ENCODE data around the gene NR3C2.

DNA sequence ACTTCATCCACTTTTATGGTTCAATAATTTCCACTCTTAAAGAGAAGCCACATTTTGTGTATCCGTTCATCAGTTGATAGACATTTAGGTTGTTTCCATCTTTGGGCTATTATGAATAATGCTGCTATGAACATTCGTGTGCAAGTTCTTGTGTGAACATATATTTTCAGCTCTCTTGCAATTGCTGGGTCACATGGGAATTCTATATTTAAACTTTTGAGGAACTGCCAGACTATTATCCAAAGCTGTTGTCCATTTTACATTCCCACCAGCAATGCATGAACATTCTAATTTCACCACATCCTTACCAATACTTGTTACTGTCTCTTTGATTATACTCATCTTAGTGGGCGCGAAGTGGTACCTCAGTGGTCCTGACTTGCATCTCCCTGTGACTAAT is 61.9 kb downstream of the NR3C2 start:
- TF ChIP-seq, protein P1, sequence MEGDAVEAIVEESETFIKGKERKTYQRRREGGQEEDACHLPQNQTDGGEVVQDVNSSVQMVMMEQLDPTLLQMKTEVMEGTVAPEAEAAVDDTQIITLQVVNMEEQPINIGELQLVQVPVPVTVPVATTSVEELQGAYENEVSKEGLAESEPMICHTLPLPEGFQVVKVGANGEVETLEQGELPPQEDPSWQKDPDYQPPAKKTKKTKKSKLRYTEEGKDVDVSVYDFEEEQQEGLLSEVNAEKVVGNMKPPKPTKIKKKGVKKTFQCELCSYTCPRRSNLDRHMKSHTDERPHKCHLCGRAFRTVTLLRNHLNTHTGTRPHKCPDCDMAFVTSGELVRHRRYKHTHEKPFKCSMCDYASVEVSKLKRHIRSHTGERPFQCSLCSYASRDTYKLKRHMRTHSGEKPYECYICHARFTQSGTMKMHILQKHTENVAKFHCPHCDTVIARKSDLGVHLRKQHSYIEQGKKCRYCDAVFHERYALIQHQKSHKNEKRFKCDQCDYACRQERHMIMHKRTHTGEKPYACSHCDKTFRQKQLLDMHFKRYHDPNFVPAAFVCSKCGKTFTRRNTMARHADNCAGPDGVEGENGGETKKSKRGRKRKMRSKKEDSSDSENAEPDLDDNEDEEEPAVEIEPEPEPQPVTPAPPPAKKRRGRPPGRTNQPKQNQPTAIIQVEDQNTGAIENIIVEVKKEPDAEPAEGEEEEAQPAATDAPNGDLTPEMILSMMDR (IDR thresholded peaks at IDR 0.05): no peak
- TF ChIP-seq EP300 (IDR thresholded peaks at IDR 0.05): no peak

Measured in stomach (tissue), 4 donors.